Measurements from ENCODE around the gene SLC2A9.

The SLC2A9 gene

DNA sequence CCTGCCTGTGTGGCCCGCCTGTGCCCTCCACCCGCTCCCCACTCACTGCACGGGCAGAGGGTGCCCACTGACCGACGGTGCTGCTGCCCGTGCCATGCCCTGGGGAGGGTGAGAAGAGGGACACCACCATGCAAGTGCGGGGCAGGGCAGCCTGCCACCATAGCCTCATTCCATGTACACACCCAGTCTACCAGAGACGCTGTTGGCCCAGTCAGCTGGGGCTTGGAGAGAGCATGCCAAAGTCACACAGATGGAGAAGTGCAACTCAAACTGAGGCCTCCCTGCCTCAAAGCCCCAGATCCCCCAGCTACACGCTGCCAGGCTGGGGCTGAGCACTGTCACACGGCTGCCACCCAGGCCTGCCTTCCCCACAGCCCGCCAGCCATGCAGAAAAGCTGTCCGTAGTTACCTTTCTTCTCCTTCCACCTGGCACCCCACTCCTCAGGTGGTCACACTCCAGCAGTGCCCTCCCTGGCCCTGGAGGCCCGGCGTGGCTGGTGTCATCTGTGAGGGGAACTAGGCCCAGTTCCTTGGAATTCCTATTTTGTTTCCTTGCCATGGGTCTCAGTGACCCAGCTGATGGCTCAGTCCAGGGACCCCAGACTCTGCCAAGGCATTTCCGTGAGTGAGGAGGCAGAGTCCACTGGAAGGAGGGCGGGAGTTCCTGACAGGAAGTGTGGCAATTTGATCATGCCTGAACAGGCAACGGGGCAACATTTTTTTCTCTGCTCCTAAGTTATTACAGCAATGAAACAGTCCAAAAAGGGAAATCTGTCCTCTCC lies at the start of gene SLC2A9:
Gene SLC2A9 (minus strand): TSS at position 627 of the 782 bp plus-strand sequence. CDS start 68 bp downstream, at position 559.
- peak in 1 of 58 donors; percentile 39 for DNase-seq

- DNase-seq = no peak
Measured at GRCh38 chr4:10069075-10069642, 47.9 kb upstream of the SLC2A9 start.

DNA sequence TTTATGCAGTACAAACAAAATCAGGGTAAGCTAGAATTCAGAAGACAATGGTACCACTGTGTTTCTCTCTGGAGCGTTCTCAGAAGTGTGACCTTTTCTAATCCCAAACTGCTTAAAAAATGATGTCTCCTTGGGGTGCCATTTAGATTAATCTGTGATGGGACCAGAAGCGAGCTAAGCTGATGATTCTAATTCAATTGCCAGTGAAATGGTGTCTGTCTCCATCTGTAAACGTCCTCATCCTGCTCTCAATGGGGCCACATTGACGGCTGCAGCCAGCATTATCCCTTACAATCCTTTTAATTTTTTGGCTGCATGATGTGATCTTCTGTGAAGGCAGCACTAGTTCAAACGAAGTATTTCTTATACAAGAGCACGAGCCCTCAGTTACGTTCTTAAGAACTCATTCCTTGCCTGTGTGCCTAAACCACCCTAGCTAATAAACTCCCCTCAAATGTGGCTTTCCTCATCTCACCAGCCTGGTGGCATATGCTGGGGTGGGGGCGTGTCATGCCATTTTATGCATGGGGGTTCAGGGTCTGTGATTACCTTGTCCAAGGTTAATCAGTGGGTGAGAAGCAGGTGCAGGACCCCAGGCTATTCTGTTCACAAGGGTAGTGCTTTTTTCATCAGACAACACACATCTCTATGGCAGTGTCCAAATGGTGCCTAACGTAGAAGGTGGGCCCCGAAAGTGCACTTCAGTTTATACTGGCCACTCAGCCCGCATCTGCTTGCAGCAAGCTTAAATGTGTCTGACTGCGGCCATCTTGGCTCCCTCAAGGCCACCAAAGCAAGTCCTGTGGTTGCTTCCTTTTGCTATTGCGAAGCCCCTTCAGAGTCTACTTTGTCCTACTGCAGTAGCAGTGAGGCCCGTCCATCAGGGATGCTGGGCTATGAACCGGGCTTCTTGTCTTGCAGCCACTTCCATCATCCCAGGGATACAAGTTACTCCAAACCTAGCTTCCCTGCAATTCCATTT lies 45.7 kb upstream of the SLC2A9 start:
- DNase-seq = no peak

DNA sequence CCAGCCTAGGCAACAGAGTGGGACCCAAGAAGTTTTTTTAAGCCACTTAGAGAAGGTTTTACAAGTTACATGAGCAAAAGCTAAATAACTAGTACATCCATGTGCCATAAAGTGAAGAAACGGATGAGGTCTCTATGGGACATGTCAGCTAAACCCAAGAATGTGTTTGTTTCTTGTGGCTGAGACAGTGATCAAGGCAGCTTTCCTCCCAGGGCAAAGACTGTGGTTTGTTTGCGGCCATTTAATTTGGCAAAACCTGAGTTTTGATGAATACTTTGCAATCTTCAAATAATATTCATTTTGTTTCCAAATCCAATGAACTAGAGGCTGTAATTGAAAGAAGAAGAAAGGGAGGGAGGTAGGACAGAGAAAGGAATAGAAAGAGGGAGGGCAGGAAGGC lies 44.9 kb upstream of the SLC2A9 start:
- no peak for DNase-seq

GRCh38 chr4:10063544-10064300 lies 42.4 kb upstream of the SLC2A9 start:
- DNase-seq = peak in 55 of 58 donors; percentile 23 to 91 (median 72)

DNA sequence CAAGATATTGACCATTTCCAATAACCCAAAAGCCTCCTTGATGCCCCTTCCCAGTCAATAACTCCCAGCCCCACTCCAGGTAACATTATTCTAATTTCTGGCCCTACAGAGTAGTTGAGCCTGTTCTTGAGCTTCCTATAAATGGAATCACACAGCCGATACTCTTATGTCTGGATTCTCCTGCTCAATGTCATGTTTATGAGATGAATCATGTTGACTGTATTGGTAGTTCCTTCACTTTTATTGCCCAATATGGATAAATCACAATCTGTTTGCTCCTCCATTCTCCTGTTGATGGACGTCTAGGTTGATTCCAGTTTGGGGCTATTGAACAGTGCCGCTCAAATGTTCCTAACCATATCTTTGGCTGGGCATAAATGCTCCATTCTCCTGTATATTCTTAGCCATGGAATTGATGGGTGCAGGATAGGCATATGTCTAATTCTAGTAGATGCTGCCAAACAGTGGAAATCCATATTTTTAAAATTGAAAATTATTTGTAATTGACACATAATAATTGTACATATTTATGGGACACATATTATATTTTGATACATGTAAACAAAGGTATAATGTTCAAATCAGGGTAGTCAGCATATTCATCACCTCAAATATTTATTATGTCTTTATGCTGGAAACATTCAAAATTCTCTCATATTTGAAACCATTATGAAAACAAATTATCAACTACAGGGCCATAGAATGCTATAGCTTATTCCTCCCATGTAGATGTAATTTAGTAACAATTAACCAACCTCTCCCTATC lies 40.5 kb upstream of the SLC2A9 start:
- no peak for DNase-seq

DNA sequence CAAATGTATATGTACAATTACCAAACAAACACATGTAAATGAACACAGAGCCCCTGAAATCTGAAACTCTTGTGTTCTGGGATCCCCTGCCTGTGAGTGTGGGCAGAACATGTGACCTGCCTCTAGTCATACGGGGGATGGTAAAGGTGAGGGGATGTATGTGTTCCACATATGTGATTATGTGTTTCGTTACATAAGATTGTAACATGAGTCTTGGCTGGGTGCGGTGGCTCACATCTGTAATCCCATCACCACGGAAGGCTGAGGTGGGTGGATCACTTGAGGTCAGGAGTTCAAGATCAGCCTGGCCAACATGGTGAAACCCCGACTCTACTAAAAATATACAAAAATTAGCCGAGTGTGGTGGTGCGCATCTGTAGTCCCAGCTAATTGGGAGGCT lies 37.1 kb upstream of the SLC2A9 start:
- no peak for DNase-seq

DNA sequence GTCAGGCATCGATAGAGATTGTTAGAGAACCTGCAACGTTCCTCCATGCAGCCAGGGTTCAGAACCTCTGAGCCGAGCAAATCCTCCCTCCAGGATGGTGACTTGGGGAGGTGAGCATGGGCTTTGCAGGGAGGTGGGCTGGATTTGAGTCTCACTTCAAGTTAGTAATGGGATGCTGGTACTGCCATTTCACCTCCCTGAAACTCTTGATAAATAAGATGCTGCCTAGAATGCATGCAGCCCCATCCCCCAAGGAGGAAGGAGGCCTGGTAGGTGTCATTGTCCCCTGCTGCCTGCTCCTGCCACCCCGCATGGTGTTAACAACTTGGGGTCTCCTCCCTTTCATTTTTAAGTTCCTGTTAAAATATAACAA lies 35.7 kb upstream of the SLC2A9 start:
- no peak for DNase-seq

- no peak for DNase-seq
Measured at GRCh38 chr4:10056334-10057022, 35.2 kb upstream of the SLC2A9 start.

GRCh38 chr4:10055871-10056270 lies 34.6 kb upstream of the SLC2A9 start:
- no peak for DNase-seq

DNA sequence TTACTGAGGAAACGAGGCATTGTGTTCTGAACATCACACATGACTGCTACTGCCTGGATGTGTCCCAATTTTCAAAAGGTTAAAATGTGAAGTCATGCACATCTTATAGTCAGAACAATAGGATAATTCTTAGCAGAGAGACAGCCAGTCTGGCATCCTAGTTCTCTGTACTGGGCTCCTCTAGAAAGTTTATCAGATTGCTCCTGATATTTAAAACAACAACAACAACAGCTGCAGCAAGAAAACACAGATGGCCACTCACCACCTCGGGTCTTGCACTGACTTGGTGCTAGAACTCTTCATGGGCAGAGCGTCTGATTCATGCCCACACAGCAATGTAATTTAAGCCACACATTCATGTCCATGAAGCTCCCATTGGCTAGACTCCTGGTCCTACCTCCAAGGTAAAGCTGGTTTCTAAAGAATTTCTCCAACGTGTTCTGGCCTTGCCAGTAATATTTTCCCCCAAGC lies 33.3 kb upstream of the SLC2A9 start:
- DNase-seq = no peak

DNA sequence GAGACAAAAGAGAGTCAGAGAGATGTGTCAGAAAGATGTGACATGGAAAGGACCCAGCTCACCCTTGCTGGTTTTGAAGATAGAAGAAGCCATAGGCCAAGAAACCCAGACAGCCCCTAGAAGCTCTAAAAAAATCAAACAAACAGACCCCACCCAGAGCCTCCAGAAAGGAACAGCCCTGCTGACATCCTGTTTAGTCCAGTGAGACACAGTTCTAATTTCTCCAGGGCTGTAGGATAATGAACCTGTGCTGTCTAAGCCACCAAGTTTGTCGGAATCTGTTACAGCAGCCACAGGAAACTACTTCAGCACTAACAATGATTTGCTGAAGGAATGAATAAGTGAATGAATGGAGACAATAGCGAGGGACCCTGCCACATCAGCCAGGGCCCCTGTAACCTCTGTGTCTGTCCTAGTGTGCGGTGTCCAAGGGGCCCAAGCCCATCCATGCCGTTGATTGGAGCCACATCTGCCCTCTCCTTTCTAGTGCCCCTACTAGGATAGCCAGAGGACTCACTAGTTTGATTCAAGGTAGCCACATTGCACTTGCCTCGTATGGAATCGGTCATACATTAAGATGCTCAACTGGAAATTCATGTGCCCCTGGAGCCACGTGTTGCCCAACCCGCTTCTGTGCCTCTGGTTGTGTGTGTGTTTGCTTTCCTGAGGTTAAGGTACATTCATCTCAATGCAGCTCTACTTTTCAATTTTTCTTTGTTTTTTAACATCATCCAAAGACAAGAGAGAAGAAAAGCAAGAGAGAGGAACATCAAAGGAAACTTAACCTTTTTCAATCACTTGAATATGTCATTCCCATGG lies 32.5 kb upstream of the SLC2A9 start:
- no peak for DNase-seq

DNA sequence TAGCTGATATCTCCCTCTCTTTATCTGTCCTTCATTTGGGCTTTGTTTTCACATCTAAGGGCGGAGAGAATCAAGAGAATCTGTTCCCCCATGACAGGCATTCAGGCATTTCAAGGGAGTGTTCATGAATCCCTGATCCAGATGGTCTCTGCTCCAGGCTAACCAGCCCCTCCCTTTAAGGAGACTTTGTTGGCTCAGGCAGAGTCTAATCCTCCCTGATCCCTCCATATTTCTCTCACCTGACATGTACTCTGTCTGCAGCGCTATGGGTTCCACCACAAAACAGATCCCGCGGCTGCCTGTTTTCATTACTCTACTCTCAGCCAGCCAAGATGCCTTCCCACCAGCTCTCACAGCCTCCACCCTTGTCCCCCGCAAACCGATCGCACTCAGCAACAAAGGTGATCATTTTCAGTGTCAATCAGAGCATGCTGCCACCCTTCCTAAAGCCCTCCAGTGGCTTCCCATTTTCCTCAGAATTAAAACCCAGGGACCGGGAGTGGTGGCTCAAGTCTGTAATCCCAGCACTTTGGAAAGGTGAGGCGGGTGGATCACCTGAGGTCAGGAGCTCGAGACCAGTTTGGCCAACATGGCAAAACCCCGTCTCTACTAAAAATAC lies 30.3 kb upstream of the SLC2A9 start:
- no peak for DNase-seq

DNA sequence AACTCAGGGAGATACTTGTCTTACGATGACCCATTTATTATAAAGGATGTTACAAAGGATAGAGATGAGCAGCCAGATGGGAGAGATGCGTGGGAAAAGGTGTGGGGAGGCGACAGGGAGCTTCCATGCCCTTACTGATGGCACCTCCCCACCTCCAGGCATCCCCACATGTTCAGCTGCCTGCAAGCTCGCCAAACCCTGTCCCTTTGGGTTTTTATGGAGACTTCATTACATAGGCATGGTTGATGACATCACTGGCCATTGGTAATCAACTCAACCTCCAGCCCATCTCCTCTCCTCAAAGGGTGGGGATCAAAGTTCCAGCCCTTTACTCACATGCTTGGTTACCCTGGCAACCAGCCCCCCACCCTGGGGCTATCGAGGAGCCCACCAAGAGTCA lies 29.4 kb upstream of the SLC2A9 start:
- no peak for DNase-seq

GRCh38 chr4:10050261-10050661 lies 29.0 kb upstream of the SLC2A9 start:
- DNase-seq = no peak

DNA sequence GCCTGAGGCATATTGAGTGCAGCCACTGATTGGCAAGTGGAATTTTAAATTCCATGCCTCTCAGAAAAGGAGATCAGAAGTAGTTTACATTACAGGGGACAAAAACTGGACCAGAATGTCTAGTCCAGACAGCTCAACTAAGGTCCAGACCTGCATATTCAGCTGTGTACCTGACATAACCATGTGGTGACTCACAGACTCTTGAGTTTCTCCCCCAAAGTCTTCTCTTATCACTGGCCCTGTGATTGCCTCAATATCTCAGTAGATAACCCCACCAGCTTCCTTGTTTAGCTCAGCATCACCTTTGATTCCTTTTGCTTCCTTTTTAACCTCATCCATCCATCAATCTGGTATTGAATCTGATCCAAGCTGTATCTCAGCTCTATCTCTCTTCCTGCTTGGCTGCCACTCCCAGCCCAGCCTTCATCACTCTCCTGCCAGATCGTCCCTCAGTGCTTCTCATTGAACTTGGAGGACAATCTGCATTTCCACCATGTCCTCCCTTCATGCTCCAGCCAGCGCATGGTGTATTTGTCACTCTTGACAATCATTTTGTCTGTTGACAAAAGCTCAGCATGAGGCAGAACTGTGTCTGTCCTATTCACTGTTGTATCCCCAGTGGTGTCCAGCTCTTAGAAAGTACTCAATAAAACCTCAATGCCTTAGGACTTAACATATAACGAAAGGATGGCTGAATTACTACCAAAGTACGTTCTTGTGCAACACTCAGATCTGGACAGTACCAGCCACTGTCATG lies 27.8 kb upstream of the SLC2A9 start:
- DNase-seq = no peak

- no peak for DNase-seq
Measured at GRCh38 chr4:10047967-10048366, 26.7 kb upstream of the SLC2A9 start.

All from anterior cingulate cortex (tissue), 58 donors.